ENCODE results near the gene LRP1B.
"Not testable (repeated sequence)": the region's sequence is repeated elsewhere in the genome, so short reads cannot be mapped to it uniquely, and the experiment has no call there.

Gene LRP1B

GRCh38 chr2:140972724-140973123, 1158.1 kb downstream of the LRP1B start:
- no peak for DNase-seq

- not testable (repeated sequence) for DNase-seq
Observed at GRCh38 chr2:140964324-140964723, 1166.5 kb downstream of the LRP1B start.

DNA sequence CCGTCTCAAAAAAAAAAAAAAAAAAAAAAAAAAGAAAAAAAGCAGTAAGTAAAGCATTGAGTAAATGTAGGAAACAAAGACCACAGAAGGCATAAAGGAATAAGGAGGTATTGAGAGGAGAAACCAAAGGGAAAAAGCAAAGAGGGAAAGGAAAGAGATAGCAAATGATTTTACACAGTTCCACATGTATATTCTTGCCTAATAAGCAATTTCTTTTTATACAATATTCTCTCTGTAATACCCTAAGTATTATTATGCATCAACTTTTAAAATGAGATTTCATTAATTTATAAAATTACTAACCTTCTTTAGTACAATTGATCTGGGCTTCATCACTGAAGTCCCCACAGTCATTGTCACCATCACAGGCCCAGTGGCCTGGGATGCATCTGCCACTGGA, 1180.9 kb downstream of the LRP1B start:
- no peak for DNase-seq

DNA sequence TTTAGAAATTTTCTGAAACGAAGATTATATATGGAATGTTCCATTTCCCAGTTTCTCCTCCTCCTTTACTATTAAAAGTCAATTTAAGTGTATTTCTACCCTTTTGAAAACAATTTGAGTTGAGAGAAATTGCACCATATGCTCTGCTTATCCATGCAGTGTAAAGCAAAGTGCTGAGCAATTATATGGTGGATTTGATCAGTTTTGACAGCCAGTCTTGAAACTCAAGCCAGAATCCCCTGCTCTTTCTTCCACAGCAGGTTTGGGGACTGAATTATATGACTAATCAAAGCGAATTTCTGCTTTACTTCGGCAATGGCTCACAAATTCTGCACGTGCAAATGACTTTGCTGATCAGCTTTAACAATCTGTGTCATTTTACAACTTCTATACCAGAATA, 1183.6 kb downstream of the LRP1B start:
- no peak for DNase-seq

DNA sequence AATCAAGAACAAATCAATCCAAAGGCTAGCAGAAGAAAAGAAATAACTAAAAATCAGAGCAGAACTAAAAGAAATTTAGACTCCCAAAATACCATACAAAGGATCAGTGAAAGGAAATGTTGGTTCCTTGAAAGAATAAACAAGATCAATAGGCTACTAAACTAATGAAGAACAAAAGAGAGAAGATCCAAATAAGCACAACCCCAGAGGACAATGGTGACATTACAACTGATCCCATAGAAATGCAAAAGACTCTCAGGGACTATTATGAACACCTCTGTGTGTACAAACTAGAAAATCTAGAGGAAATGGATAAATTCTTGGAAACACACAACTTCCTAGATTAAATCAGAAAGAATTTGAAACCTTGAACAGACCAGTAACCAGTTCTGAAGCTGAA, 1186.9 kb downstream of the LRP1B start:
- no peak for DNase-seq

DNA sequence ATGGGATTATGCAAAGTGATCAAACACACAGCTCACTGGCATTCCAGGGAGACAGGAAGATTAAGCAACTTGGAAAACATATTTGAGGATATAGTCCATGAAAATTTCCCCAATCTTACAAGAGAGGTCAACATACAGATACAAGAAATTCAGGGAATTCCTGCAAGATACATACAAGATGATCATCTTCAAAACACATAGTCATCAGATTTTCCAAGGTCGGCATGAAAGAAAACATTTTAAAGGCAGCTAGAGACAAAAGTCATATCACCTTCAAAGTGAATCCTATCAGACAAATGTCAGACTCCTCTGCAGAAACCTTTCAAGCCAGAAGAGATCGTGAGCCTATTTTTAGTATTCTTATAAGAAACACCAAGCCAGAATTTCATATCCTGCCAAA, 1188.5 kb downstream of the LRP1B start:
- DNase-seq = no peak

DNA sequence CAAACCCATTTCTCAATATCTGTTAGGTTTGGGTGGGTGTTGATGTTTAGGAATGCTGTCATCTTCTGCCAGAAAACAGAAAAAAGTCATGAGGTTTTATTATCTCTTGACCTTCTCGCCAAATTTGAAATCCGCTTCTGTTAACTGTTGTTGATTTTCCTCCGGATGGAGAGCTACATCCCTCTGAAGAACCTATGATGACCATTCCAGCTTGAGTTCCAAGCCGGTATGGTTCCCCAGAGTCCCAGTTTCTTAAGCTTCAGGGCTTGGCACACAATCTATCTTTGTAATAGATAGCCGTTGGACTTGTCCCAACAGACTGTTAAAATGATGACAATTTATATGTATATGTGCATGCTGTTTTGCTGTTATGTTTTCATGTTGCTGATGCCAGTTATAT, 1201.0 kb downstream of the LRP1B start:
- DNase-seq = peak; percentile 42

GRCh38 chr2:140918426-140918825, 1212.4 kb downstream of the LRP1B start:
- no peak for DNase-seq

GRCh38 chr2:140916410-140916809, 1214.4 kb downstream of the LRP1B start:
- peak; percentile 64 for DNase-seq

DNA sequence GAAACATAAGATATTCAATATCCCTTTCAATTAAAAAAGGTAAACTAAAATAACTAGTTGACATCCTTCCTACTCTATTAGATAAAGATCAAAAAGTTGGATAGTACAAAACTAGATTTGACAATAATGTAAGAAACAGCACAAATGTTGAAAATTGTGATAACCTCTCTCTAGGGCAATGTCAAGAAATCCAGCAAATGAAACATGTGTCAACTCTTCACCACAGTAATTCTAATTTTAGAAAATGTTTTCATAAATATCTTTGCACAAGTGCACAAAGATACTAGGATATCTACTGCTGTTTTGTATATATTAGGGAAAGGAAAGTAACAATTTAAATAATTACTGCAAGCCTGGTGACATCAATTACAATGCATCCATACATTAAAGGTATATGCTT, 1220.1 kb downstream of the LRP1B start:
- DNase-seq = no peak

DNA sequence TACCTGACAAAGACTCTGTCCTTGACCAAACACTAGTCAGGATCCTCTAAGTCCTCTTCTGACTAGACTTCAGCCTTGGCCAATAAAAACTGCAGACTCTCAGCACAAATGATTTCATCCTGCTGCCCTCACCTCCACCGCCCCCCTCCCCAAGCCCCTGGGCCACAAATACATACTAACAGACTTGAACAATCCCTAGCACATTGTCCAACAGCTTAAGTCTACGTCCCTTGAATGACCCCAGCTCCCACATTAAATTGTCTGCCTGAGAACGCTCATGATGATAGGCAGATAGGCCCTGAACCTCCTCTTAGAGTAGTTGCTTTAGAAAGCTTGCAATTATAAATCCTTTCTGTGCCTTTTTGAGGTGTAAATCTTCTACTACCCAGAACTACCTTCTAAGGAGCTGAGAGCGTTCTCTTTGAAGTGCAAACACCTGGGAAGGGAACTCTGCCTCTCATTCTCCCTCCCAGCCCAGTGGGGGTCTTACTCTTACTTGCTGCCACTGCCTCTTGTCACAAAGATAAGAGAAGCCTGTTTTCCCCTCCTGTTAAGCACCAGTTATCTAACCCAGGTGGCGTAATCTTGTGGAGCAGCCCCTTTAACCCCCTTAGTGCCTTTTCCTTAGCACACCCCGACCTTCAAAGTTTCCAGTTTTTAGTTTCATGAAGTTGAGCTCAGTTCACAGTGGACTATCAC, 1225.6 kb downstream of the LRP1B start:
- no peak for DNase-seq

- no peak for DNase-seq
Observed at GRCh38 chr2:140895378-140895777, 1235.4 kb downstream of the LRP1B start.

DNA sequence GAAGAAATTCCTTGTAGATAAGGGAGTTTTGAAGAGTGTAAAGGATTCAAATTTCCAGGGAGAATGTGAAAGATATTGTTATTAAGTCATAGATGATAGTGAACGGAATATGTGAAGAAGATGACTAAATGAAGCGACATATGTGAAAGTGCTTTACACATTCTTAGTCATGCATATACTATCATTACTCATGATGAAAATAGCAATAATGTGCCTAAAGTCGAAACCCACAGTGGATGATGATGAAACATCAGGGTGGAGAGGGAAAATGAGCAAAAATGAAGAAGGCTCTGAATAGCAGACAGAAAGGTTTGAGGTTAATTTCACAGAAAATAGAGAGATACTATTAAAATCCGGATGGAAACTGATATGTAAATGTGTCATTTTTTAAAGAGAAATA, 1237.1 kb downstream of the LRP1B start:
- peak; percentile 84 for DNase-seq

DNA sequence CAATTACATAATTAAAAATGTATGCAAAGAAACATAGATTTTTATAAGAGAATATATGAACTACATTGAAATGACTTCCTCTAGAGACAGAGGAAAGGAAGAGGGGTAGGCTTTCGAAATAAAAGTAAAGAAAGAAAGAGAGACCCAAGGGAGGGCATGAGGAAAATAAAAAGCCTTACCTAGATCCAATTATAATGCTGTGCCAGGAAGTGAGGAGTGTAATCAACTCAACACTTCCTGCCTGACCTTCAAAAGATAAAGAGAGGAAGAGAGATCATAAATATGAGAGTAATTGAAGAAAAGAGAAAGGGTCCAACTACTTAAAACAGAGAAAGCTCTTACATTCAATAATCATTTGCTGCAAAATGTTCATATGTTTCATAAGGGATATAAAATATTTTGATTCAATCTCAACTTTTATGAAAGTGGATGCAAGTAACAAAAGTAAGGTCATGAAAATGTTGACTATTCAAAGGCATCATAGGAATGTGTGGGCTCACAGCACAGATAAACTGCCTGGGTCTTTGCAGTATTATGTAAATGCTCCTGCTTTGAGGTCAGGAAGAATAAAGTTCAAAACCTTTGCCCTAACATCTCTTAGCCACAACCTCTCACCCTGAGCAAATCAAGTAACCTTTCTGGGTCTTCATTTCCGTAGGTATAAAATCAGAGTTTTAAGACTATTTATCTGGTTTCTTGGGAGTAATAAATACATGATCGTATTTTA, 1237.7 kb downstream of the LRP1B start:
- DNase-seq = peak; percentile 72

DNA sequence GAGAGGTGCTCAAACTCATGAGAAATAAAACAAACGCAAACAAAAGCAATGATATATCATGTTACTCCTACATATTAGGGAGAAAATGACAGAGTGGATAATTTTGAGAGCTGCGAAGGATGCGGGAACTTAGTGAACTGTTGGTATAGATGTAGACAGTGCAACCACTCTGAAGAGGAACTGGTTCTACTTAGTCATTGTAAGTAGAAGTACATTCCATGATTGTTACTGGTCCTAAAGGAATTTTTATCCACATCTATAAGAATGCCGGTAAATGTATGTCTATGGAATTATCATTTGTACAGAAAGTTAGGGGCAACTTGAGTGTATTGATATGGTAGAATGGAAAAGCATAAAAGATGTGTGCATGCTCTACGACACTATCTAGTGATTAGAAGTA, 1238.4 kb downstream of the LRP1B start:
- peak; percentile 49 for DNase-seq

DNA sequence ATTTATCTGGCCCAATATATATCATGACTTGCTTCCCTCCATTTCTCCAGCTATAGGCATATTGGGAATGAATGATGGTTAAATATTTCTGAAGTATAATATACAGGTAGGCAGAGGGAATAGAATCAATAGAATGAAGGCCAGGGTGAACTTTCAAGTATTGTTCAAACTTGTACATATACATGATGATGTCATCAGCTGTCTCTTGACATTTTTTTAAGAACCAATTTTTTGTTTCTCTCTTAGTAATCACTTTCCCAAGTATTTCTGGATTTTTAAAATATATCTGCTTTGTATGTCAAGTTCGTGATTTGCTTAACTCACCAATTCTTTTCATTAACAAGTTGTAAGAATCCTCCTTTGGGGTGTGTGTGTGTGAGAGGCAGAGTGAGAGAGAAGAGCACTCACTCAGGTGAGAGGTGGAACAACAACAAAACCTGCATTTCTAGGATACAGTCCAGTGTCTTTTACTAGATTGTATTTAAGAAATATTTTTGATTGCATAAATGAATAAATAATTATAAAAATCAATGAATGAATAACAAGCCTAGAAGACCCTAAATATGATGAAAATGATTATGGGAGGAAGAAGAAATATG, 1239.1 kb downstream of the LRP1B start:
- no peak for DNase-seq

DNA sequence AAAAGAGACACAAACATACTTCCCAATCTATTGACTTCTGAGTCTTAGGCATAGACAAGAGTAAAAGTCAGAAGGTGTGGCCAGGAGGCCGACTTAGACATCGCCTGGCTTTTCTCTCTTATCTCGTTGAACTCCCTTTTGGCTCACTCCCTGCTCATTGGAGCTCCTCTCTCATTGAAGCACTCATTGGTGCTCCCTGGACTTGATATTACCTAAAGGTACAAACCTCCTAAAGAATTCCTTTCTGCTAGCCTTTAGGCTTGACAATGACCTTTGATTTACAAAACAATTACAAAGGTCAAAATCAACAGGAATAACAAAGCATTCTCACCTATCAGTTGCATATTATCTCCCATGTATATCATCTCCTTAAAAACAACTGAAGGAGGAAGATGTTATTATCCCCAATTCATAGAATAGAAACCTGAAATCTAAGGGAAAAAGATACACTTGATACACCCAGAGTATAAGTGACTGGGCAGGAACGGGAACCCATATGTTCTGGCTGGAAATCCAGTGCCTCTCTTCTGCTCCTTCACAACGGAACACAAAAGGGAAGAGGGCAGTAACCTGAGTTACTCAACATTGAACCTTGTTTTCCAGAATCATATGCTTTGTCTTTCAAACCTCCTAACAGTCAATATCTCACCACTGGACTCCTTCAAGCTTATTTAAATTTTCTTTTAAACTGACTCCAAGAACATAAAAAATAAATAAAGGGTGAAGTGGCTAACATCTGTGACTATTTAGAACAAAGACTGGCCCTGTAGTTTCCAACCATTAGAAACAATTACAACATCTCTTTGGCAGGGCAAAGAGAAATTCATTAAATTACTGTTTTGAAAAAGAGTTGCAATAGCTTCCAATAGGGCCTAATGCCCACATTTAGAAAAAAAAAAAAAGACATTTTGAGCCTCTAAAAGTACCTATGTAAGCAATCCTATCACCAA, 1247.9 kb downstream of the LRP1B start:
- DNase-seq = no peak

GRCh38 chr2:140880573-140880972, 1250.2 kb downstream of the LRP1B start:
- no peak for DNase-seq

- DNase-seq = no peak
Observed at GRCh38 chr2:140876015-140876414, 1254.8 kb downstream of the LRP1B start.

- DNase-seq = no peak
Observed at GRCh38 chr2:140873915-140874531, 1256.8 kb downstream of the LRP1B start.

- DNase-seq = no peak
Observed at GRCh38 chr2:140869925-140870324, 1260.9 kb downstream of the LRP1B start.

GRCh38 chr2:140869107-140869506, 1261.7 kb downstream of the LRP1B start:
- no peak for DNase-seq

DNA sequence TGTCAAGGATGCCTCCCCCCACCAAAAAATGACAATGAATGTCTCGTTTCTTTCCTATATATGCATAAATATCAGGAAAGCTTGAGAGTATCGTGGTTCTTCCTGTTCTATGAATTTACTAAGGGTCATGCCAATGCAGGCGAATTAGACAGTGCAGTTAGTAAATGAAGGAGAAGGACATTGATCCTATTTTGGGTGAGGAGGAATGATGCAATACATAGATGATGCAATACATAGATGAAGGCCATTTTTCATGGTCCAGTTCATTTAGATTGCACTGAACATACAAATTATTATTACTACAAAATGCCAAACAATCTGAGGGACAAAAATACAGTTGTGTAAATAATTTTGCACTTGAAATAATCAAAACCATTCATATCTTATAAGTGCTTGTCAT, 1265.0 kb downstream of the LRP1B start:
- DNase-seq = no peak
